GM18909 (cell line): Measurements from ENCODE around the gene LGALS1.
"Not testable (repeated sequence)": the region's sequence is repeated elsewhere in the genome, so short reads cannot be mapped to it uniquely, and the experiment has no call there.

ENCODE experiments used
- ATAC-seq: cut with Tn5 transposase; IDR thresholded peaks from one replicate; pipeline ENCODE4 v1.9.1; 2021; ENCODE audit warnings: mild to moderate bottlenecking; ENCODE audit not compliant: unreplicated experiment, poor library complexity

The LGALS1 gene

GRCh38 chr22:37711490-37711889 lies 36.1 kb downstream of the LGALS1 start:
- ATAC-seq: no peak

- ATAC-seq: no peak
Measured at GRCh38 chr22:37713761-37714160, 38.3 kb downstream of the LGALS1 start.

- ATAC-seq: no peak
Measured at GRCh38 chr22:37714634-37715033, 39.2 kb downstream of the LGALS1 start.

GRCh38 chr22:37715760-37716159 lies 40.3 kb downstream of the LGALS1 start:
- no peak for ATAC-seq

- no peak for ATAC-seq
Measured at GRCh38 chr22:37716708-37717107, 41.3 kb downstream of the LGALS1 start.

GRCh38 chr22:37717235-37717634 lies 41.8 kb downstream of the LGALS1 start:
- not testable (repeated sequence) for ATAC-seq

GRCh38 chr22:37717746-37718305 lies 42.4 kb downstream of the LGALS1 start:
- not testable (repeated sequence) for ATAC-seq

GRCh38 chr22:37725551-37726240 lies 50.3 kb downstream of the LGALS1 start:
- no peak for ATAC-seq

GRCh38 chr22:37726241-37726887 lies 50.9 kb downstream of the LGALS1 start:
- no peak for ATAC-seq

- no peak for ATAC-seq
Measured at GRCh38 chr22:37728620-37729019, 53.2 kb downstream of the LGALS1 start.
